SK-N-SH treated with all-trans-retinoic acid at 6 μM for 48 hours (cell line): ENCODE measurements around the gene BMP2.

ENCODE experiments used
- ARNTL ChIP-seq: fragments of 450-650 bp; formaldehyde crosslinking; IDR thresholded peaks from 2 replicates; pipeline ENCODE4 v1.5.0; 2020; ENCODE audit warnings: low read depth, mild to moderate bottlenecking, moderate library complexity, borderline replicate concordance
- BACH2 ChIP-seq: fragments of 250-450 bp; sonication (Bioruptor Pico); IDR thresholded peaks from 2 replicates; pipeline ENCODE4 v1.9.0; 2021; ENCODE audit warnings: mild to moderate bottlenecking, borderline replicate concordance
- CREB5 ChIP-seq: fragments of 250-450 bp; sonication (Bioruptor Pico); IDR thresholded peaks from 2 replicates; pipeline ENCODE4 v1.5.1; 2020; ENCODE audit warnings: low read depth, mild to moderate bottlenecking, moderate library complexity
- GLIS3 ChIP-seq: fragments of 250-450 bp; sonication (Bioruptor Pico); IDR thresholded peaks from 2 replicates; pipeline ENCODE4 v1.5.0; 2020; ENCODE audit warnings: mild to moderate bottlenecking, moderate library complexity
- ISL1 ChIP-seq: fragments of 250-450 bp; sonication (Bioruptor Pico); IDR thresholded peaks from 2 replicates; pipeline ENCODE4 v2.1.2; 2022; ENCODE audit warnings: mild to moderate bottlenecking, moderate library complexity
- PATZ1 ChIP-seq: fragments of 250-450 bp; sonication (Bioruptor Pico); IDR thresholded peaks from 2 replicates; pipeline ENCODE4 v1.8.0; 2020; ENCODE audit warnings: mild to moderate bottlenecking, moderate library complexity, borderline replicate concordance
- RARB ChIP-seq: fragments of 250-450 bp; sonication (Bioruptor Pico); IDR thresholded peaks from 2 replicates; pipeline ENCODE4 v1.8.0; 2021; ENCODE audit warnings: mild to moderate bottlenecking, moderate library complexity
- SNAI2 ChIP-seq: fragments of 250-450 bp; sonication (Bioruptor Pico); IDR thresholded peaks from 2 replicates; pipeline ENCODE4 v1.5.0; 2020; ENCODE audit warnings: mild to moderate bottlenecking, moderate library complexity
- TOX ChIP-seq: fragments of 250-450 bp; sonication (Bioruptor Pico); IDR thresholded peaks from 2 replicates; pipeline ENCODE4 v1.8.0; 2021; ENCODE audit warnings: mild to moderate bottlenecking, moderate library complexity, borderline replicate concordance
- ZFP3 ChIP-seq: fragments of 250-450 bp; sonication (Bioruptor Pico); IDR thresholded peaks from 2 replicates; pipeline ENCODE4 v1.5.0; 2020; ENCODE audit warnings: mild to moderate bottlenecking, moderate library complexity
- ZFP30 ChIP-seq: fragments of 450-650 bp; formaldehyde crosslinking; IDR thresholded peaks from 2 replicates; pipeline ENCODE4 v1.5.0; 2022; ENCODE audit warnings: mild to moderate bottlenecking, moderate library complexity
- ZNF565 ChIP-seq: fragments of 450-650 bp; formaldehyde crosslinking; conservative IDR thresholded peaks from 2 replicates; pipeline ENCODE4 v1.5.0; 2020; ENCODE audit warnings: low read depth, mild to moderate bottlenecking, moderate library complexity
- ZNF8 ChIP-seq: fragments of 450-650 bp; formaldehyde crosslinking; IDR thresholded peaks from 2 replicates; pipeline ENCODE4 v1.5.0; 2020; ENCODE audit warnings: mild to moderate bottlenecking, moderate library complexity

DNA sequence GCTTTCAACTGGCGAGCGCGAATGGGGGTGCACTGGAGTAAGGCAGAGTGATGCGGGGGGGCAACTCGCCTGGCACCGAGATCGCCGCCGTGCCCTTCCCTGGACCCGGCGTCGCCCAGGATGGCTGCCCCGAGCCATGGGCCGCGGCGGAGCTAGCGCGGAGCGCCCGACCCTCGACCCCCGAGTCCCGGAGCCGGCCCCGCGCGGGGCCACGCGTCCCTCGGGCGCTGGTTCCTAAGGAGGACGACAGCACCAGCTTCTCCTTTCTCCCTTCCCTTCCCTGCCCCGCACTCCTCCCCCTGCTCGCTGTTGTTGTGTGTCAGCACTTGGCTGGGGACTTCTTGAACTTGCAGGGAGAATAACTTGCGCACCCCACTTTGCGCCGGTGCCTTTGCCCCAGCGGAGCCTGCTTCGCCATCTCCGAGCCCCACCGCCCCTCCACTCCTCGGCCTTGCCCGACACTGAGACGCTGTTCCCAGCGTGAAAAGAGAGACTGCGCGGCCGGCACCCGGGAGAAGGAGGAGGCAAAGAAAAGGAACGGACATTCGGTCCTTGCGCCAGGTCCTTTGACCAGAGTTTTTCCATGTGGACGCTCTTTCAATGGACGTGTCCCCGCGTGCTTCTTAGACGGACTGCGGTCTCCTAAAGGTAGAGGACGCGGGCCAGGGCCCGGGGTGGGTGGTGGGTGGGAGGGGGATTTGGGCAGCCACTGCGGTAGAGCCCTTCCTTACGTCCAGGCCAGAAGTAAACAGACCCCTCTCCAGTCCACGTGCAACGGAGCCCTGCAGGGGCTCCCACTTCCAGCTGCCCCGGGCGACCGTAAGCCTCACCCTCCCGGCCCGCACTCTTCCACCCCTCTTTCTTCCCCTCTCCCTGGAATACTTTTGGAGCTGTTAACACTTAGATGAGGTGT is 998 bp downstream of the BMP2 start:
- TF ChIP-seq PATZ1 (CRISPR knock-in tag) (no peak), TOX (no peak), BACH2 (CRISPR knock-in tag) (no peak), GLIS3 (CRISPR knock-in tag) (no peak), ISL1 (CRISPR knock-in tag) (no peak), RARB (CRISPR knock-in tag) (no peak), CREB5 (no peak), ZFP3 (CRISPR knock-in tag) (no peak), SNAI2 (CRISPR knock-in tag) (no peak), ZNF565 (no peak), ARNTL (CRISPR knock-in tag) (no peak), ZFP30 (no peak), ZNF8 (CRISPR knock-in tag) (no peak)
